ENCODE results near the gene CACNG5.

The CACNG5 gene

DNA sequence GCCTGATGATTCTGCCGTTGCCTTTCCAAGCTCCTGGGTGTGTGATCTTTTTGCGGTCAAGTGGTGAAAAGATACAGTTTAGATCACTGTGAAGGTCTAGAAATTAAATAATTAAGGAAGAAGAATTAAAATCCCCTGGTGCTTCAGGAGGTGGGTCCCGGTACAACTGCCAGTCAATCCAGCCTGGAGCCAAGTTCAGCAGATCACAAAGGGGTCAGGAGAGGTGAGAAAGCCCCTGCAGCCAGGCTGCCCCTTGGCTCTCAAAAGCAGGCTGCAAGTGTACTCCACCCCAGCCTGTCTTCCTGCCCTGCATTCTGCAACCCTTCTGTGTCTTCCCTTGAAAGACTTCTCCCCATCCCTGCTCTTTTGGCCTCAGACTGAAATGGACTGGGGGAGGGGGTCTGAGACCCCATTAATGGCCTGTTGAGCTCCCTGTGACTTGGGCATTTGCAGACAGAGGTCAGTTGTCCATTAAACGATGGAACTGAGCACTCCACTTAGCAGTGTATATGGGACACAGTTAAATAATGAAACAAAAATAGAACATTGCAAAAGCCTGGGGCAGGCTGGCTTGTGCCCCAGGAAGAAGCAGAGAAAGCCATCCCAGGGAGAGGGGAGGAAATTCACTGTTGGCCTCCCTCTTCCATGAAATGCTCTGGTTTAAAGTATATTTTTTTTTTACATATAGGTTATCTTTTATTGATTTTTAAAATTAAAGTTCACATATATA is 15.1 kb downstream of the CACNG5 start:
- TF ChIP-seq, protein P1, sequence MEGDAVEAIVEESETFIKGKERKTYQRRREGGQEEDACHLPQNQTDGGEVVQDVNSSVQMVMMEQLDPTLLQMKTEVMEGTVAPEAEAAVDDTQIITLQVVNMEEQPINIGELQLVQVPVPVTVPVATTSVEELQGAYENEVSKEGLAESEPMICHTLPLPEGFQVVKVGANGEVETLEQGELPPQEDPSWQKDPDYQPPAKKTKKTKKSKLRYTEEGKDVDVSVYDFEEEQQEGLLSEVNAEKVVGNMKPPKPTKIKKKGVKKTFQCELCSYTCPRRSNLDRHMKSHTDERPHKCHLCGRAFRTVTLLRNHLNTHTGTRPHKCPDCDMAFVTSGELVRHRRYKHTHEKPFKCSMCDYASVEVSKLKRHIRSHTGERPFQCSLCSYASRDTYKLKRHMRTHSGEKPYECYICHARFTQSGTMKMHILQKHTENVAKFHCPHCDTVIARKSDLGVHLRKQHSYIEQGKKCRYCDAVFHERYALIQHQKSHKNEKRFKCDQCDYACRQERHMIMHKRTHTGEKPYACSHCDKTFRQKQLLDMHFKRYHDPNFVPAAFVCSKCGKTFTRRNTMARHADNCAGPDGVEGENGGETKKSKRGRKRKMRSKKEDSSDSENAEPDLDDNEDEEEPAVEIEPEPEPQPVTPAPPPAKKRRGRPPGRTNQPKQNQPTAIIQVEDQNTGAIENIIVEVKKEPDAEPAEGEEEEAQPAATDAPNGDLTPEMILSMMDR (IDR thresholded peaks at IDR 0.05; ENCODE audit: control extremely low read depth, extremely low read depth, low read depth, missing control alignments) = no peak
- POLR2A ChIA-PET = no interaction called here
- CTCF ChIA-PET = interaction anchor here (1.9 kb wide), 1 partner anchor 11 kb away, joined by 6 read pairs; no protein-coding TSS in a partner anchor
- no peak for DNase-seq (ENCODE audit: extremely low spot score)

DNA sequence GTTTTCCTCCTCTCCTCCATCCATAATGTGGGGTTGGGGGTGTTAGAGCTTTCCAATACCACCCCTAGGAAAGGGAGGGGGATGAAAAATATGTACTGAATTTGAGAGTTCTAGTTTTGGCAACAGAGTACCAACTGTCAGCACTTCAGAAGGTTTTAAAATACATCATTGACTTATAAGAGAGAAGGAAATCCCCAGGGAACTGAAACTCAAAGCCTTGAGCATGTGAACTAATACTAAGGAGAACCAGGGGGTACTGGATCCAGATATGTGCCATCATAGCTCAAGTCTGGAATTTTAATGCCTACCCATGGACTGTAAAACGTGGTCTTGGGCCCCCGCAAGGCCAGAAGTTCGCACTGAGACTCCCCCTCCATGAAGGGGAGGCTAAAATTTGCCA is 15.8 kb downstream of the CACNG5 start:
- ChIA-PET CTCF (interaction anchor here (1.9 kb wide), 1 partner anchor 10 kb away, joined by 6 read pairs; no protein-coding TSS in a partner anchor), POLR2A (no interaction called here)
- no peak for DNase-seq (ENCODE audit: extremely low spot score)
- TF ChIP-seq, protein P1 (IDR thresholded peaks at IDR 0.05; ENCODE audit: control extremely low read depth, extremely low read depth, low read depth, missing control alignments) = no peak

DNA sequence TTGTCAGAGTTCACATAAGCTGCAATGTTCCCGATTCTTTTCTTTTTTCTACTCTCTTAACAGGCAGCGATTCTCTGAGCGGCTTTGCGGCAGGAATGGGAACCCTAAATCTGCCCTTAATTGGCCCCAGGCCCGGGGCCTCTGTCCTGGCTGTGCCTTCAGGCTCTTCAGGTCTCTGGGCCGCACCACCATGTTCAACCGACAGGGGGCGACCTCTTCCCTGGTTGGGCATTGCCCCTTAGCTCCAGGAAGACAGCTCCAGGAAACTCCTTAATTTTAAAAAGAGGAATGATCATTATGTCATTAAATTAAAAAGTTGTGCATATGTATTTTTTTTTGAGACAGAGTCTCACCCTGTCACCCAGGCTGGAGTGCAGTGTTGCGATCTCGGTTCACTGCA is 20.3 kb downstream of the CACNG5 start:
- ChIA-PET CTCF (no interaction called here), POLR2A (no interaction called here)
- TF ChIP-seq, protein P1 (IDR thresholded peaks at IDR 0.05; ENCODE audit: control extremely low read depth, extremely low read depth, low read depth, missing control alignments) = peak; percentile 2
- no peak for DNase-seq (ENCODE audit: extremely low spot score)

DNA sequence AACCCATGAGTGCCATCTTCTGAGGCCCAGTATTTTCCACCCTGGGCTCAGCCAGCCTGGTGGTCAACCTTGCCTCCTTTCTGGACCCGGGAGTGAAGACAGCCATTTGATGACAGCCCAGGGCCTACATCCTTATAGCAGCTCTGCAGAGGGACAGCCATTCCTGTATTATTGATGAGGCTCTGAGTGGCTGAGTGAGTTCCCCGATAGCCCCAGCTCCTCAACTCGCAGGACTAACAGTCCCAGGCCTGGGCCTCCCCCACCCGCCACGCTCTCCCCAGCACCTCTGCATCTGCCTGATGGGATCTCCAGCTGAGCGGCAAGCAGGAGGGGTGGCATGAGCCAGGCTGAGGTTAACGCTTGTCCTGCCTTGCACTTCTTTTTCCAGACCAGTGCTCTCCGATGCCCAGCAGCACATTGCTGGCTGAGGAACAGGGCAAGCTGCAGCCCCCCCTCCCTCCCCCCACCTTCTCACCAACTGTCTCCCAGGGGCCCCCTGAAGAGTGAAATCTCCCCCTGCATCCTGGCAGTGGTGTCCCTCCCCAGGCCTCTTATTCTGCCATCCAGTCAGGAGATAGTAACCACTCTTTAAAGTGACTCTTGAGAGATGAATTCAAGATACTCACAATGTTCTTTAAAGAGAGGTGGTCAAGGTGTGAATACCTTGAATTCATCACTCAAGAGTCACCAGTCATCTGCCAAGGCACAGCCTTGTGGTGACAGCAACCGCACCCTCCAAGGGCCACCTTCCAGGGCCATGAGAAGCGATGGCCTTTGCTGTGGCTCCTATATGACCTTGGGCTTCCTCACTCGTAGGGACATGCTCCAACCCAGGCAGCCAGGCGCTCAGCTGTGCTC is 23.5 kb downstream of the CACNG5 start:
- ChIA-PET POLR2A (no interaction called here), CTCF (interaction anchor here (2.1 kb wide), 1 partner anchor 22 kb away, joined by 5 read pairs; no protein-coding TSS in a partner anchor)
- DNase-seq (ENCODE audit: extremely low spot score) = no peak
- TF ChIP-seq, protein P1 (IDR thresholded peaks at IDR 0.05; ENCODE audit: control extremely low read depth, extremely low read depth, low read depth, missing control alignments) = no peak

GRCh38 chr17:66859353-66859752 is 24.4 kb downstream of the CACNG5 start:
- POLR2A ChIA-PET = no interaction called here
- CTCF ChIA-PET = interaction anchor here (1.1 to 2.1 kb wide), 2 partner anchors 23 to 71 kb away, joined by 3 to 5 read pairs; no protein-coding TSS in a partner anchor
- TF ChIP-seq, protein P1 (IDR thresholded peaks at IDR 0.05; ENCODE audit: control extremely low read depth, extremely low read depth, low read depth, missing control alignments) = no peak
- no peak for DNase-seq (ENCODE audit: extremely low spot score)

- CTCF ChIA-PET = interaction anchor here (1.1 to 2.1 kb wide), 2 partner anchors 9 to 70 kb away, joined by 3 to 6 read pairs; no protein-coding TSS in a partner anchor
- POLR2A ChIA-PET = no interaction called here
- DNase-seq (ENCODE audit: extremely low spot score) = no peak
- TF ChIP-seq, protein P1 (IDR thresholded peaks at IDR 0.05; ENCODE audit: control extremely low read depth, extremely low read depth, low read depth, missing control alignments) = no peak
Measured at GRCh38 chr17:66860204-66860603, 25.3 kb downstream of the CACNG5 start.

Data from GM10248 (cell line).